H1 (cell line): Measurements from ENCODE around the gene CEP85L. TPM values are rescaled to one million over a fixed set of nuclear protein-coding genes. Genes with fewer than 3 reads are reported as not detected.

Experiments
- CBX8 ChIP-seq: fragments of 300-800, 300-1000 bp; sonication (generic); IDR thresholded peaks from 2 replicates; pipeline ENCODE4 v1.7.1; 2016; ENCODE audit warnings: low read depth, low read length, borderline replicate concordance
- CHD1 ChIP-seq: IDR thresholded peaks from 2 replicates; pipeline ENCODE4 v1.6.1; 2012; ENCODE audit warnings: low read depth, low read length, improper control_type of control experiment
- E2F6 ChIP-seq: IDR thresholded peaks from 2 replicates; pipeline ENCODE4 v1.6.1; 2012; ENCODE audit warnings: inconsistent platforms
- RAD21 ChIP-seq, 2 experiments: IDR thresholded peaks in 1 of 2; conservative IDR thresholded peaks in 1 of 2; 2 replicates each; pipeline ENCODE4 v1.6.1; 2011; ENCODE audit warnings: low read depth in 2 of 2, low read length in 2 of 2, improper control_type of control experiment in 1 of 2, inconsistent platforms in 1 of 2, mild to moderate bottlenecking in 1 of 2, moderate library complexity in 1 of 2
- TBP ChIP-seq: IDR thresholded peaks from 2 replicates; pipeline ENCODE4 v1.6.1; 2011; ENCODE audit warnings: low read depth, low read length, improper control_type of control experiment
- ZNF274 ChIP-seq: IDR thresholded peaks from 2 replicates; pipeline ENCODE4 v1.7.0; 2012; ENCODE audit warnings: low read length, borderline replicate concordance; ENCODE audit errors: extremely low read depth
- polyA plus RNA-seq, 7 experiments: library from polyadenylated mRNA; depleted of rRNA in 3 of 7; stranded (reverse) in 5 of 7; unstranded in 2 of 7; fragments of >200 nt in 5 of 7; fragments of 200-250 nt in 2 of 7; gene quantifications; 1 replicate in 5 of 7; 2 replicates in 1 of 7; 4 replicates in 1 of 7; pipeline versions ENCODE4 v1.2.1 to v1.2.3, GENCODE V29; 2011 to 2013; ENCODE audit warnings: missing spikeins in 2 of 7, mixed read lengths in 2 of 7
- total RNA-seq: library from RNA; stranded (reverse); fragmentation: NEBNext Ultra II Directional; extraction: Animal tissue kit (Norgen Biotek cat#: 25700); gene quantifications from 2 replicates; pipeline ENCODE4 v1.2.1, GENCODE V29; 2021
- TF ChIP-seq, protein P1 (sequence below): IDR thresholded peaks from 2 replicates; pipeline ENCODE4 v1.6.1; 2012; ENCODE audit warnings: low read length, inconsistent platforms

CEP85L gene
- total and polyA plus RNA-seq, 2 of the 8 experiments (the other 6 are each of a cell fraction or from before 2014, with no cell fraction given): 3.2 to 27.6 TPM

DNA sequence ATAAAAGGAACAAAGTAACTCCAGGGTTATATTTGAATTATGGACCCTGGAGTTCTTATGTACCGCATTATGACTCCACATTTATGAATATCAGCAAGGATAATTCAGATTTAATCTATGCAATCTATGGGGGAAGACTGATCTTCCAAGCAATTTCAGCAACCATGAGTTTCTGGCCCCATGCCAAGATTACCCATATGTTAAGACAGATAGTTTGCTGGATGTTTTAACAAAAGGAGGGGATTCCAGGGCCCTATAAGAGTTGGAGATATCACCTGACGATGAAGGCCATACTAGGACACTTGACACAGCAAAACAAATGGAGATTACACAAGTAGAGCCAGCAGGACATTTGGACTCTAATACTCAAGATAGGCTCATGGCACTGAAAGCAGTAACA, 149.2 kb downstream of the CEP85L start (continued):
- TF ChIP-seq, protein P1, sequence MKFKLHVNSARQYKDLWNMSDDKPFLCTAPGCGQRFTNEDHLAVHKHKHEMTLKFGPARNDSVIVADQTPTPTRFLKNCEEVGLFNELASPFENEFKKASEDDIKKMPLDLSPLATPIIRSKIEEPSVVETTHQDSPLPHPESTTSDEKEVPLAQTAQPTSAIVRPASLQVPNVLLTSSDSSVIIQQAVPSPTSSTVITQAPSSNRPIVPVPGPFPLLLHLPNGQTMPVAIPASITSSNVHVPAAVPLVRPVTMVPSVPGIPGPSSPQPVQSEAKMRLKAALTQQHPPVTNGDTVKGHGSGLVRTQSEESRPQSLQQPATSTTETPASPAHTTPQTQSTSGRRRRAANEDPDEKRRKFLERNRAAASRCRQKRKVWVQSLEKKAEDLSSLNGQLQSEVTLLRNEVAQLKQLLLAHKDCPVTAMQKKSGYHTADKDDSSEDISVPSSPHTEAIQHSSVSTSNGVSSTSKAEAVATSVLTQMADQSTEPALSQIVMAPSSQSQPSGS: no peak
- TF ChIP-seq E2F6 (no peak), RAD21 (IDR thresholded peaks at IDR 0.05 in 1 of 2, conservative IDR thresholded peaks at IDR 0.05 in 1 of 2; ENCODE audit: low read depth in 2 of 2, low read length in 2 of 2) (no peak), CHD1 (no peak), CBX8 (no peak), ZNF274 (no peak), TBP (no peak)
